Erythroblast (primary cell): ENCODE results near the gene EIF3I.

ENCODE experiments used
- GATA1 ChIP-seq: IDR thresholded peaks from 2 replicates; pipeline ENCODE4 v1.6.1; 2011; ENCODE audit warnings: low read depth, mild to moderate bottlenecking, control low read depth, low read length, moderate library complexity
- POLR2A ChIP-seq: IDR thresholded peaks from 2 replicates; pipeline ENCODE4 v1.6.1; 2011; ENCODE audit warnings: mild to moderate bottlenecking, low read length

- TF ChIP-seq POLR2A (peak; percentile 90), GATA1 (no peak)
Measured at GRCh38 chr1:32221980-32222755, at the start of gene EIF3I, which contains the start of gene TMEM234.
